Measurements from ENCODE around the gene SEC14L2.

DNA sequence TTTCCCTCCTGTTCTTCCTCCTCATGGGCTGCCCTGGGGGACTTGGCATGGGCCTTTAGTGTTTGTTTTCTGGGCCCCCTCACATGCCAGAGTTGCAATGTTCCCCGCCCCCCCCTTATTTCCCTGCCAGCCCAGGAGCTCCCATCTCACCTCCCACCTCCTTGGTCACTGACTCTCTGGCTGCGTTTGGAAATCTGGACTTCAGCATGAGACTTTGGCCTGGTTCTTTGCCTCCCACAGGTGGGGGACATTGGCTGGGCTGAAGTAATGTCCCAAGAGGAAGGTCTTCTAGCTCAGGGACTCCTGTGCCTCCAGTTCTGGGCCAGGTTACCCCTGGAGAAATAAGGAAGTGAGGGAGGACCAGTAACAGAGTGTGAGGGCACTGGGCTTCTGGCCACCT, 35.7 kb downstream of the SEC14L2 start:
- TF ChIP-seq, protein P1, sequence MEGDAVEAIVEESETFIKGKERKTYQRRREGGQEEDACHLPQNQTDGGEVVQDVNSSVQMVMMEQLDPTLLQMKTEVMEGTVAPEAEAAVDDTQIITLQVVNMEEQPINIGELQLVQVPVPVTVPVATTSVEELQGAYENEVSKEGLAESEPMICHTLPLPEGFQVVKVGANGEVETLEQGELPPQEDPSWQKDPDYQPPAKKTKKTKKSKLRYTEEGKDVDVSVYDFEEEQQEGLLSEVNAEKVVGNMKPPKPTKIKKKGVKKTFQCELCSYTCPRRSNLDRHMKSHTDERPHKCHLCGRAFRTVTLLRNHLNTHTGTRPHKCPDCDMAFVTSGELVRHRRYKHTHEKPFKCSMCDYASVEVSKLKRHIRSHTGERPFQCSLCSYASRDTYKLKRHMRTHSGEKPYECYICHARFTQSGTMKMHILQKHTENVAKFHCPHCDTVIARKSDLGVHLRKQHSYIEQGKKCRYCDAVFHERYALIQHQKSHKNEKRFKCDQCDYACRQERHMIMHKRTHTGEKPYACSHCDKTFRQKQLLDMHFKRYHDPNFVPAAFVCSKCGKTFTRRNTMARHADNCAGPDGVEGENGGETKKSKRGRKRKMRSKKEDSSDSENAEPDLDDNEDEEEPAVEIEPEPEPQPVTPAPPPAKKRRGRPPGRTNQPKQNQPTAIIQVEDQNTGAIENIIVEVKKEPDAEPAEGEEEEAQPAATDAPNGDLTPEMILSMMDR (IDR thresholded peaks at IDR 0.05; ENCODE audit: insufficient read depth, low read depth, low read length): no peak
- no peak for TF ChIP-seq EZH2 (IDR thresholded peaks at IDR 0.05; ENCODE audit: insufficient read depth, low read length)

Data from astrocyte (in vitro differentiated cells and primary cell).